Mucosa of descending colon (tissue), 3 donors: Measurements from ENCODE around the gene ADPGK. TPM values are rescaled to one million over a fixed set of nuclear protein-coding genes. Genes with fewer than 3 reads are reported as not detected.
A peak's percentile ranks its signal among the peaks of the same experiment; 100 is the strongest.

Experiments used
- ATAC-seq: fragments of 200-7000 bp; cut with Tn5 transposase; one replicate; pipeline ENCODE4 v1.9.1; 2020; ENCODE audit warnings: mild to moderate bottlenecking, moderate library complexity
- DNase-seq, 3 donors: peaks; one replicate each; pipeline ENCODE4 v3.0.0-alpha.2; 2020
- H3K36me3 ChIP-seq: fragments of 200-600 bp; one replicate; pipeline ENCODE4 v1.8.0; 2021; ENCODE audit warnings: low read depth, mild to moderate bottlenecking
- H3K4me1 ChIP-seq: fragments of 200-600 bp; one replicate; pipeline ENCODE4 v1.8.0; 2021; ENCODE audit warnings: low read depth, mild to moderate bottlenecking
- H3K4me3 ChIP-seq: fragments of 200-600 bp; one replicate; pipeline ENCODE4 v1.8.0; 2021; ENCODE audit warnings: mild to moderate bottlenecking
- H3K9me3 ChIP-seq: fragments of 200-600 bp; one replicate; pipeline ENCODE4 v1.8.0; 2021; ENCODE audit warnings: mild to moderate bottlenecking
- CTCF ChIP-seq: fragments of 200-600 bp; IDR thresholded peaks from one replicate; pipeline ENCODE4 v1.8.0; 2022; ENCODE audit warnings: antibody characterized with exemption, mild to moderate bottlenecking
- intact Hi-C, 2 donors: fragments of 100-400 bp; cut with DNase I in 1 of 2; cut with micrococcal nuclease in 1 of 2; formaldehyde crosslinking; loops; one replicate each; pipeline versions ENCODE4 v1.11.0 to v1.11.1; 2022; cut with DNase I, micrococcal nuclease
- long read RNA-seq, 2 donors: library from polyadenylated mRNA; unstranded; transcript quantifications; one replicate each; pipeline ENCODE4 v2.0.0, GENCODE V29; 2019 to 2021
- total RNA-seq, 3 donors: library from RNA; stranded (reverse); fragmentation: NEBNext Ultra II Directional in 2 of 3; extraction: Animal tissue kit (Norgen Biotek cat#: 25700) in 2 of 3; gene quantifications; one replicate each; pipeline versions ENCODE4 v1.2.1 to v1.2.4, GENCODE V29; 2021 to 2023
- donor health status: DM: no; HTN: no; CAD: no; lungs with moderate emphysema.
- donor health status: DM: no; HTN: no; CAD: no.
- donor health status: DM: no; HTN: yes; CAD: no.

Gene ADPGK
- total RNA-seq, result 10 to 100 TPM; 34.9 to 36.4 (median 35.9) TPM
- long read RNA-seq, donor 1, partial matches to known transcripts, result 7 of 38 reads
- long read RNA-seq, donor 1, other reads (novel, unspliced or antisense), result 25 of 38 reads
- long read RNA-seq, donor 2, partial matches to known transcripts, result 0 of 24 reads
- long read RNA-seq, donor 2, other reads (novel, unspliced or antisense), result 19 of 24 reads

GRCh38 chr15:72783640-72784455 is at the start of gene ADPGK:
Gene ADPGK (minus strand): TSS chr15:72783758. CDS start chr15:72783691, 67 bp downstream.
- Histone ChIP-seq H3K4me1 (peaks cover 11% of the 10 kb centered on the region), H3K36me3 (no peaks in the 10 kb centered on the region), H3K4me3 (peak within 1 kb of the TSS; percentile 96), H3K9me3 (no peaks in the 10 kb centered on the region)
- peak; percentile 92 to 97 (median 94) for DNase-seq
- TF ChIP-seq CTCF, result peak; percentile 37
- intact Hi-C loops, result no loop called here
- ATAC-seq, result peak; percentile 97

- no peak for ATAC-seq
- no peak for TF ChIP-seq CTCF
These were observed 43.7 kb upstream of the ADPGK start for GRCh38 chr15:72827226-72827625.

GRCh38 chr15:72826611-72827010 is 43.1 kb upstream of the ADPGK start:
- no peak for ATAC-seq

More at GRCh38 chr15:72827226-72827625, 43.7 kb upstream of the ADPGK start:
- no peaks in the 10 kb centered on the region for H3K4me1 ChIP-seq
- DNase-seq, result no peak
- H3K4me3 ChIP-seq, result no peak overlapping the region
- no peaks in the 10 kb centered on the region for H3K9me3 ChIP-seq
- intact Hi-C loops, result no loop called here
- H3K36me3 ChIP-seq, result no peaks in the 10 kb centered on the region

GRCh38 chr15:72825829-72826228 is 42.3 kb upstream of the ADPGK start:
- TF ChIP-seq CTCF, result no peak
- ATAC-seq, result no peak
- no peak for DNase-seq
- no peaks in the 10 kb centered on the region for H3K9me3 ChIP-seq
- no peaks in the 10 kb centered on the region for H3K4me1 ChIP-seq
- H3K36me3 ChIP-seq, result no peaks in the 10 kb centered on the region
- intact Hi-C loops, result no loop called here
- no peak overlapping the region for H3K4me3 ChIP-seq

More at GRCh38 chr15:72826611-72827010, 43.1 kb upstream of the ADPGK start:
- Histone ChIP-seq H3K36me3 (no peaks in the 10 kb centered on the region), H3K9me3 (no peaks in the 10 kb centered on the region), H3K4me3 (no peak overlapping the region), H3K4me1 (no peaks in the 10 kb centered on the region)
- intact Hi-C loops, result no loop called here
- no peak for DNase-seq
- TF ChIP-seq CTCF, result no peak

- no peak for TF ChIP-seq CTCF
- ATAC-seq (no peak), DNase-seq (no peak)
- no peaks in the 10 kb centered on the region for H3K36me3 ChIP-seq
- intact Hi-C loops, result no loop called here
- H3K9me3 ChIP-seq, result no peaks in the 10 kb centered on the region
- H3K4me1 ChIP-seq, result no peaks in the 10 kb centered on the region
- no peak overlapping the region for H3K4me3 ChIP-seq
These were observed 41.2 kb upstream of the ADPGK start for GRCh38 chr15:72824781-72825180.
